Measurements from ENCODE around the gene CDH4.

DNA sequence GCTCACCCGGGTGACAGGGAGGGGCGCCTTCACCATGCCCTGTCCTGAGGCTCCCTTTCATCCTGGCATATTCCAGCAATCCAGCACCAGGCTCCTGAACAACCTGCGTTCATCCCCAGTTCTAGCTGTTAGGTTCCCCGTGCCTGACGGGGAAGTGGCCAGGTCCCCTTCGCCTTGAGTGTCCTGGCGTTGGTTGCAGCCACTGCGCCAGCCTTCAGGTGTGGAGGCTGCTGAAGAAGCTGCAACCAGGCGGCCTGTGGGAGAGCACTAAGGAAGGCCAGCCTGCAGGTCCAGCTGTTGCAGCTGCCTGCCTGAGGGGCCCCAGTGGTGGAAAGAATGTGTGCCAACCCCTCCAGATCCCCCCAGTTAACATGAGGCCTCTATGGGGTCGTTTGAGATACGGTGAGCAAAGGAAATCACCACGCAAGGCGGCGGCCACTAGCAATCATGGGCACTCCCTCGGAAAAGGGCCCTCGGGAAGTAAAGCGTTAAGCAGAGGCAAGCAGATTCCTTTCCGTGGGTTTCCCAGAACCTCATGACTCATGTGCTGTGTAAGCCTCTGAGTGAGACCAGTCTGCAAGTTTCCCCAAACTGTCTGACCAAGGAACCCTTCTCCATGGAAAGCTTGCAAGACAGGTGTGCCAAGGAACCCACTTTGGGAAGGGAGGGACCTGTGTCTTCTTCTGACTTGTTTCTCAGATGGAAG, 492.8 kb downstream of the CDH4 start:
- no peak for TF ChIP-seq POLR2A (IDR thresholded peaks at IDR 0.05)
- TF ChIP-seq, protein P1, sequence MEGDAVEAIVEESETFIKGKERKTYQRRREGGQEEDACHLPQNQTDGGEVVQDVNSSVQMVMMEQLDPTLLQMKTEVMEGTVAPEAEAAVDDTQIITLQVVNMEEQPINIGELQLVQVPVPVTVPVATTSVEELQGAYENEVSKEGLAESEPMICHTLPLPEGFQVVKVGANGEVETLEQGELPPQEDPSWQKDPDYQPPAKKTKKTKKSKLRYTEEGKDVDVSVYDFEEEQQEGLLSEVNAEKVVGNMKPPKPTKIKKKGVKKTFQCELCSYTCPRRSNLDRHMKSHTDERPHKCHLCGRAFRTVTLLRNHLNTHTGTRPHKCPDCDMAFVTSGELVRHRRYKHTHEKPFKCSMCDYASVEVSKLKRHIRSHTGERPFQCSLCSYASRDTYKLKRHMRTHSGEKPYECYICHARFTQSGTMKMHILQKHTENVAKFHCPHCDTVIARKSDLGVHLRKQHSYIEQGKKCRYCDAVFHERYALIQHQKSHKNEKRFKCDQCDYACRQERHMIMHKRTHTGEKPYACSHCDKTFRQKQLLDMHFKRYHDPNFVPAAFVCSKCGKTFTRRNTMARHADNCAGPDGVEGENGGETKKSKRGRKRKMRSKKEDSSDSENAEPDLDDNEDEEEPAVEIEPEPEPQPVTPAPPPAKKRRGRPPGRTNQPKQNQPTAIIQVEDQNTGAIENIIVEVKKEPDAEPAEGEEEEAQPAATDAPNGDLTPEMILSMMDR (IDR thresholded peaks at IDR 0.05) = no peak

All from ovary (tissue), 3 donors.